DND-41 (cell line): ENCODE results near the gene MSI2.

Source experiments
- ATAC-seq: fragments of 200-7000 bp; cut with Tn5 transposase; 3 replicates; pipeline ENCODE4 v1.9.1; 2021; ENCODE audit warnings: low read depth; ENCODE audit not compliant: insufficient read depth
- DNase-seq: peaks from one replicate; pipeline ENCODE4 v3.0.0-alpha.2; 2020
- H2AFZ ChIP-seq: 2 replicates; pipeline ENCODE4 v1.6.0; 2012; ENCODE audit warnings: low read depth, low read length
- H3K27ac ChIP-seq: 2 replicates; pipeline ENCODE4 v1.5.1; 2012; ENCODE audit warnings: low read length, inconsistent platforms
- H3K27me3 ChIP-seq: fragments of 200-600 bp; sonication (generic); 2 replicates; pipeline ENCODE4 v1.6.0; 2012; ENCODE audit warnings: low read length, mild to moderate bottlenecking, inconsistent platforms; ENCODE audit not compliant: insufficient read depth, poor library complexity
- H3K36me3 ChIP-seq: 2 replicates; pipeline ENCODE4 v1.5.1; 2012; ENCODE audit warnings: low read length, inconsistent platforms; ENCODE audit not compliant: insufficient read depth
- H3K4me1 ChIP-seq: 2 replicates; pipeline ENCODE4 v1.5.1; 2012; ENCODE audit warnings: mild to moderate bottlenecking, low read length; ENCODE audit not compliant: insufficient read depth
- H3K4me2 ChIP-seq: 2 replicates; pipeline ENCODE4 v1.6.0; 2012; ENCODE audit warnings: mild to moderate bottlenecking, moderate library complexity, low read length, inconsistent platforms; ENCODE audit not compliant: insufficient read depth
- H3K4me3 ChIP-seq, 2 experiments: fragments of 200-600 bp in 1 of 2; shearing (Covaris generic) in 1 of 2; 2 replicates each; pipeline ENCODE4 v1.5.1; 2012 to 2016; ENCODE audit warnings: inconsistent platforms in 2 of 2, low read length in 2 of 2, mild to moderate bottlenecking in 2 of 2, low read depth in 1 of 2, moderate library complexity in 1 of 2
- H3K79me2 ChIP-seq: 2 replicates; pipeline ENCODE4 v1.6.0; 2012; ENCODE audit warnings: low read length, inconsistent platforms; ENCODE audit not compliant: insufficient read depth
- H3K9ac ChIP-seq: 2 replicates; pipeline ENCODE4 v1.6.0; 2012; ENCODE audit warnings: low read depth, mild to moderate bottlenecking, inconsistent platforms, low read length, moderate library complexity
- H3K9me3 ChIP-seq: 2 replicates; pipeline ENCODE4 v1.5.1; 2012; ENCODE audit warnings: low read length, moderate library complexity, mild to moderate bottlenecking, inconsistent platforms; ENCODE audit not compliant: insufficient read depth, severe bottlenecking
- H4K20me1 ChIP-seq: 2 replicates; pipeline ENCODE4 v1.6.0; 2012; ENCODE audit warnings: low read length; ENCODE audit not compliant: insufficient read depth
- EZH2 ChIP-seq: IDR thresholded peaks from 3 replicates; pipeline ENCODE4 v1.6.1; 2012; ENCODE audit warnings: borderline replicate concordance, low read depth, mild to moderate bottlenecking, moderate library complexity, low read length, inconsistent platforms; ENCODE audit not compliant: severe bottlenecking
- TF ChIP-seq, protein P1 (sequence below): IDR thresholded peaks from 2 replicates; pipeline ENCODE4 v1.5.1; 2012; ENCODE audit warnings: borderline replicate concordance, low read length, moderate library complexity, mild to moderate bottlenecking; ENCODE audit not compliant: poor library complexity, severe bottlenecking; ENCODE audit errors: extremely low read depth

The MSI2 gene

GRCh38 chr17:57463103-57463885, 207.0 kb downstream of the MSI2 start:
- Histone ChIP-seq H2AFZ (no peak overlapping the region), H3K9ac (peak overlapping the region; percentile 33; the same call in 1 of the 2 replicates), H3K4me3 (no peak overlapping the region), H3K9me3 (no peaks in the 10 kb centered on the region), H3K79me2 (peaks cover 100% of the 10 kb centered on the region), H4K20me1 (no peaks in the 10 kb centered on the region), H3K36me3 (peaks cover 82% of the 10 kb centered on the region), H3K4me1 (peaks cover 96% of the 10 kb centered on the region), H3K4me2 (no peak overlapping the region), H3K27ac (peak overlapping the region; percentile 90), H3K27me3 (no peaks in the 10 kb centered on the region)
- DNase-seq (no peak), ATAC-seq (peak; percentile 36)
- TF ChIP-seq, protein P1, sequence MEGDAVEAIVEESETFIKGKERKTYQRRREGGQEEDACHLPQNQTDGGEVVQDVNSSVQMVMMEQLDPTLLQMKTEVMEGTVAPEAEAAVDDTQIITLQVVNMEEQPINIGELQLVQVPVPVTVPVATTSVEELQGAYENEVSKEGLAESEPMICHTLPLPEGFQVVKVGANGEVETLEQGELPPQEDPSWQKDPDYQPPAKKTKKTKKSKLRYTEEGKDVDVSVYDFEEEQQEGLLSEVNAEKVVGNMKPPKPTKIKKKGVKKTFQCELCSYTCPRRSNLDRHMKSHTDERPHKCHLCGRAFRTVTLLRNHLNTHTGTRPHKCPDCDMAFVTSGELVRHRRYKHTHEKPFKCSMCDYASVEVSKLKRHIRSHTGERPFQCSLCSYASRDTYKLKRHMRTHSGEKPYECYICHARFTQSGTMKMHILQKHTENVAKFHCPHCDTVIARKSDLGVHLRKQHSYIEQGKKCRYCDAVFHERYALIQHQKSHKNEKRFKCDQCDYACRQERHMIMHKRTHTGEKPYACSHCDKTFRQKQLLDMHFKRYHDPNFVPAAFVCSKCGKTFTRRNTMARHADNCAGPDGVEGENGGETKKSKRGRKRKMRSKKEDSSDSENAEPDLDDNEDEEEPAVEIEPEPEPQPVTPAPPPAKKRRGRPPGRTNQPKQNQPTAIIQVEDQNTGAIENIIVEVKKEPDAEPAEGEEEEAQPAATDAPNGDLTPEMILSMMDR = no peak
- TF ChIP-seq EZH2 = no peak

- peaks cover 100% of the 10 kb centered on the region for H3K79me2 ChIP-seq
- H3K9me3 ChIP-seq = no peaks in the 10 kb centered on the region
- no peak overlapping the region for H2AFZ ChIP-seq
- H3K9ac ChIP-seq = peak overlapping the region; percentile 17; the same call in 1 of the 2 replicates
- no peak for ATAC-seq
- H3K27ac ChIP-seq = peak overlapping the region; percentile 90
- no peak overlapping the region for H3K4me2 ChIP-seq
- H3K36me3 ChIP-seq = peaks cover 80% of the 10 kb centered on the region
- no peak overlapping the region for H3K4me3 ChIP-seq
- H4K20me1 ChIP-seq = no peaks in the 10 kb centered on the region
- no peak for DNase-seq
- TF ChIP-seq, protein P1 = no peak
- TF ChIP-seq EZH2 = no peak
- peaks cover 96% of the 10 kb centered on the region for H3K4me1 ChIP-seq
- no peaks in the 10 kb centered on the region for H3K27me3 ChIP-seq
These were observed 208.0 kb downstream of the MSI2 start for GRCh38 chr17:57464191-57464864.

GRCh38 chr17:57465610-57466009, 209.3 kb downstream of the MSI2 start:
- no peak overlapping the region for H3K4me2 ChIP-seq
- H3K9me3 ChIP-seq = no peaks in the 10 kb centered on the region
- H3K4me1 ChIP-seq = peaks cover 99% of the 10 kb centered on the region
- H2AFZ ChIP-seq = no peak overlapping the region
- TF ChIP-seq, protein P1 = no peak
- TF ChIP-seq EZH2 = no peak
- no peak overlapping the region for H3K4me3 ChIP-seq
- H4K20me1 ChIP-seq = no peaks in the 10 kb centered on the region
- DNase-seq (no peak), ATAC-seq (no peak)
- peak overlapping the region; percentile 15 for H3K9ac ChIP-seq
- peaks cover 98% of the 10 kb centered on the region for H3K79me2 ChIP-seq
- H3K36me3 ChIP-seq = peaks cover 82% of the 10 kb centered on the region
- no peaks in the 10 kb centered on the region for H3K27me3 ChIP-seq
- peak overlapping the region; percentile 90 for H3K27ac ChIP-seq
